Fibroblast of skin of left biceps (primary cell): ENCODE results near the gene RBMY1E.
"Not testable (repeated sequence)": the region's sequence is repeated elsewhere in the genome, so short reads cannot be mapped to it uniquely, and the experiment has no call there.

Experiments
- DNase-seq, 2 experiments: peaks; one replicate each; pipeline ENCODE4 v3.0.0-alpha.2; 2013; ENCODE audit warnings: low read depth in 2 of 2

RBMY1E gene

DNA sequence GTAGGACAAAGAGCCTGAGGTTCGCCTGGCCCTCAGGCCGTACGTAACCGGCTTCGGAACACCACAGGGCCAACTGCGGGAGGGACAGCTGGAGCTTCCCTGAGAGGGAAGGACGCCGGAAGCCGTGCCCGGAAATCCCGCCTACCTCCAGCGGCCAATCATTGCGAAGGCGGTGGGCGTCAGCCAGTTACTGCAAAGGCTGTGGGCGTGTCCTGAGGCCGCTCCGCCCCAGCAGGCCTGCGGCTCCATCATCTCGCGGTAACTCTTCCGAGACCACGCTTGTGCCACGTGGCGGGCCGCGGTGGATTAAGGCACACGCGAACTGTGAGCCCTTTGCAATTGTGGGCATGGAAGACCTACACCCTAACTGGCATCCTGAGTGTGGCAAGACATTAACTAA is at the start of gene RBMY1E:
Gene RBMY1E, minus strand, starts transcription at position 101 of the 400 bp plus-strand sequence. CDS start 1,978 bp downstream, outside the sequence.
- not testable (repeated sequence) for DNase-seq

DNA sequence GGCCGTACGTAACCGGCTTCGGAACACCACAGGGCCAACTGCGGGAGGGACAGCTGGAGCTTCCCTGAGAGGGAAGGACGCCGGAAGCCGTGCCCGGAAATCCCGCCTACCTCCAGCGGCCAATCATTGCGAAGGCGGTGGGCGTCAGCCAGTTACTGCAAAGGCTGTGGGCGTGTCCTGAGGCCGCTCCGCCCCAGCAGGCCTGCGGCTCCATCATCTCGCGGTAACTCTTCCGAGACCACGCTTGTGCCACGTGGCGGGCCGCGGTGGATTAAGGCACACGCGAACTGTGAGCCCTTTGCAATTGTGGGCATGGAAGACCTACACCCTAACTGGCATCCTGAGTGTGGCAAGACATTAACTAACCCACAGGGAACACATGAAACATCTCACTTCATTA is 23.4 kb downstream of the RBMY1E start, which contains the start of gene RBMY1D:
Gene RBMY1D, minus strand, starts transcription at position 101 of the 400 bp plus-strand sequence. CDS start 2,013 bp downstream, outside the sequence.
- DNase-seq, result not testable (repeated sequence)

DNA sequence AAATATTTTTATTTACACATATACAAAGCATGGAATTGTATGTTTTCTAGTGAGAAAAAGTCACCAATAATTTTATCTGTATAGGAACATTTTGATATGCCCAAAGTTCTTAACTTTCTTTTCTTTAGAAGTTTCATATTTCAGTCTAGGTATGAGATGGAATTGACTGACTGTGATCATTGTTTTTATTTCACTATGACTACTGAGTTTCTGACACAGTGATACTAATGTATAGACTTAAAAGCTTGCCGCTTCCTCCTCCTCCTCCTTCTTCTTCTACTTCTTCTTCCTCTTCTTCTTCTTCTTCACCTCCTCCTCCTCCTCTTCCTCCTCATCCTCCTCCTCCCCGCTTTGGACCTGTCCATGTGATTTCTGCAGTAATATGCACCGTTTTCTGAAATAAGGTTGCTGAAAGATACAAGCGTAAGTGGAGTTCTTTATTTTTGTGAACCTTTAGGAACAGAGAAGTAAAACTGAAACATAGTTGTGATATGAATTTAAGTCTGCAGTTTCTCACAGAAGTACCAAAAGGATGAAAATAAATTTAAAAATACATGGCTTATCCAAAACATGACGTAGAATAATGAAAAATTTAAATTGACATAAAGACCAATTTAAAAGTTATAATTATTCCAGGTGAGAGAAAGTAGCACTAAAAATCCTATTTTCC is 48.3 kb downstream of the RBMY1E start:
- not testable (repeated sequence) for DNase-seq
